Tongue (tissue), 2 donors: ENCODE measurements around the gene DRD4. TPM values are rescaled to one million over a fixed set of nuclear protein-coding genes. Genes with fewer than 3 reads are reported as not detected.
A peak's percentile ranks its signal among the peaks of the same experiment; 100 is the strongest.

ENCODE experiments used
- DNase-seq: peaks from one replicate; pipeline ENCODE4 v3.0.0-alpha.2; 2015
- total RNA-seq: library from RNA; depleted of rRNA; stranded (reverse); fragments of >200 nt; gene quantifications from one replicate; pipeline ENCODE4 v1.2.3, GENCODE V29; 2014

DRD4 gene
- total RNA-seq, 1 donor from 2014 or later: not detected

DNA sequence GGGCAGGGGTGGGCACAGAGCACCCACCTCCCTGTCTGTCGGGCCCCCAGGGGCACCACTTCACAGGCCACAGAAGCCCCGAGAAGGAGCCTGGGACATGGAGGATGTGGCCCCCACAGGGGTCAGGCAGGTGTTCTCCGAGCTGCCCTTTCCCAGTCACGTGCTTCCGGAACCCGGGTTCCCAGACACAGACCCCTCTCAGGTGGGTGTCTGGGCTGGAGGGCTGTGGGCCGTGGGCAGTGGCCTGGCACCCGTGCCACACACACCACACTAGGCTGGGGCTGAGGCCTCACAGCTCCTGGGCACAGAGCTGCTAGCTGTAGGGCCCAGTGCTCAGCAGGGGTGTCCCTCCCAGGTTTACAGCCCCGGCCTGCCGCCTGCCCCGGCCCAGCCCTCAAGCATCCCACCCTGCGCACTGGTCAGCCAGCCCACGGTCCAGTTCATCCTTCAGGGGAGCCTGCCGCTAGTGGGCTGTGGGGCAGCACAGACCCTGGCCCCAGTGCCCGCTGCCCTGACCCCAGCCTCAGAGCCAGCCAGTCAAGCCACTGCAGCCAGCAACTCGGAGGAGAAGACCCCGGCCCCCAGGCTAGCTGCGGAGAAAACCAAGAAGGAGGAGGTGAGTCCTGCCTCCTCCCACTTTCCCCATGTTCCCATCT is 26.8 kb upstream of the DRD4 start:
- no peak for DNase-seq

- DNase-seq: no peak
Observed at GRCh38 chr11:611001-611996, 25.8 kb upstream of the DRD4 start.

- peak; percentile 90 for DNase-seq
Observed at GRCh38 chr11:612201-612960, 24.7 kb upstream of the DRD4 start.

DNA sequence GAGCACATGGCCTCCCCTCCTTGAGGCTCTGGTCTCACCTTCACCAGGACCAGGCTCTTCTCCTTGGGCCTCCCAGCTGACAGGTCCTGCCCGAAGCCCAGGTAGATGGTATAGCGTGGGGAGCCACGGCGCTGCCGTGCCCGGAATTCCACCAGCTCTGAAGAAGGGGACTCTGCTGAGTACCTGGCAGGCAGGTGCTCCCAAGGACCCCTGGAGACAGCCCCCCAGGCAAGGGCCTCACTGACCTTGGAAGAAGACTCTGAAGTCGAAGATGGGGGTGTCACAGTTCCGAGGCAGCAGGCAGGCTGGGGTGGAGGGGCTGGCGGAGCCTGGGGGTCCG is 24.1 kb upstream of the DRD4 start:
- DNase-seq: no peak

- peak; percentile 63 for DNase-seq
Observed at GRCh38 chr11:613369-613968, 23.6 kb upstream of the DRD4 start.

- DNase-seq: no peak
Observed at GRCh38 chr11:614021-614622, 22.9 kb upstream of the DRD4 start.

GRCh38 chr11:614623-615503 is 22.2 kb upstream of the DRD4 start:
- DNase-seq: no peak

GRCh38 chr11:615504-616319 is 21.4 kb upstream of the DRD4 start, which contains the start of gene IRF7:
Gene IRF7, minus strand, starts transcription at chr11:615950. Its CDS starts 586 bp downstream, at chr11:615364.
- DNase-seq: peak; percentile 97

DNA sequence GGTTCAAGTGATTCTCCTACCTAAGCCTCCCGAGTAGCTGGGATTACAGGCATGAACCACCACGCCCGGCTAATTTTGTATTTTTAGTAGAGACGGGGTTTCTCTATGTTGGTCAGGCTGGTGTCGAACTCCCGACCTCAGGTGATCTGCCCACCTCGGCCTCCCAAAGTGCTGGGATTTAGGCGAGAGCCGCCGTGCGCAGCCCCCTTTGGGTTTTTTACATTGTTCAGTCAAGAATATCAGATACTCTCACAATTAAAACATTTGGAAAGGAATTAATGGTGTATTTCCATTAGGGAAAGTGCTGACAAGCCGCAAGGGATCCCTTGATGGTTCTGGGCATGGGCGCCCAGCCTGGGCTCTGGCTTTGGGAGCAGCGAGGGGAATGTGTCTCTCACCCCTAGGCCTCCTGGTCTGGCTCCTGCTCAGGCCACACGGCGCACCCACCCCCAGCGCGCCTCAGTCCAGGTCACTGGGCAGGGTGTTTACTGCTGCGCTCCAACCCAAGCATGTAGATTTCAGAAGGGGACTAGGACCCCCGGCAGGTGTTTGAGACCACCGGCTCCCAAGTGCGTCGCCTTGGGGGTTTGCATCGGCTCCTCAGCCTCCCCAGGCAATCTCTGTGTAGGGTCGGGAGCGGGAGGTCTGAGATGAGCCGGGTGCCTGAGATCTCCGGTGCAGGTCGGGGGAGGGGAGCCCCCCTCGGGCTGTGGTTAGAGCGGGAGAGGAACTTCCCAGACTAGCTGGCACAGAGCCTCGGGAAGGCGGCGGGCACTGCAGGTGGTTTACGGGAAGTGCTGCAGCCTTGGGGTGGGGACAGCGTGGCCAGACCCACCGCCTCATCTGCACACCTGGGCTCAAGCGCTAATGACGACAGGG is 20.5 kb upstream of the DRD4 start:
- DNase-seq: no peak

- no peak for DNase-seq
Observed at GRCh38 chr11:617199-617911, 19.7 kb upstream of the DRD4 start.

DNA sequence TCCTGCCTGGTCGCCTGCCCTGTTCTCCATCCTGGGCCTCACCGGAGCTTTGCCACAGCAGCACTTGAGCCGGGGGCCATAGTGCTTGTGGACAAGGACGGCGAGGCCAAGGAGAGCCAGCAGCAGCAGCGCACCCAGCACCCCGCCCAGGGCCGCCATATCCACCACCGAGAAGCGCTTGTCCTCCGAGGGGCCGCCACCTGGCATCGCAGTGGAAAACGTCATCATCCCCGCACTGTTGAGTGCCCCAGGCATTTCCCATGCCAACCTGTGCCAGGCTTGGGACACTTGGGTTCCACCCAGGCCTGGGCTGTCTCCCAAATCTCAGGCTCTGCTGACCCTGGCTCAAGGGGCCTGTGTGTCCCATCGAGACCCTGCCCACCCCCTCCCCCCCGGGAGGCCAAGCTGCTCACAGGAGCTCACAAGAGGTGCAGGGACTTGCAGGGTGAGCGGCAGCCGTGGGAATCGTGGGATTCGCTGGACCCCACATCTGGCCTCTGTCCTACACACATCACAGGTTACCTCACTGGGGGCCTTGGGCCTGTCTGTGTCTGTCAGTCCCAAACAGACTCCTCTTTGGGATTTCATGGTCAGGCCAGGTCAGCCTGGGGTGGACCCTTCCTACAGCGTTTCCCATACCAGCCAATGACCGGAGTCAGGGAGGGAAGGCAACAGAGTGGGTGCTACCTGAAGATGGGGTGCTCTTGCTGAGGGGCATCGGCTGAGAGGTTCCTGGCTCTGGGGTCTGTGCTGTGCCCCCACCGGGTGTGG is 19.0 kb upstream of the DRD4 start:
- no peak for DNase-seq

- DNase-seq: no peak
Observed at GRCh38 chr11:618856-619627, 18.0 kb upstream of the DRD4 start.

DNA sequence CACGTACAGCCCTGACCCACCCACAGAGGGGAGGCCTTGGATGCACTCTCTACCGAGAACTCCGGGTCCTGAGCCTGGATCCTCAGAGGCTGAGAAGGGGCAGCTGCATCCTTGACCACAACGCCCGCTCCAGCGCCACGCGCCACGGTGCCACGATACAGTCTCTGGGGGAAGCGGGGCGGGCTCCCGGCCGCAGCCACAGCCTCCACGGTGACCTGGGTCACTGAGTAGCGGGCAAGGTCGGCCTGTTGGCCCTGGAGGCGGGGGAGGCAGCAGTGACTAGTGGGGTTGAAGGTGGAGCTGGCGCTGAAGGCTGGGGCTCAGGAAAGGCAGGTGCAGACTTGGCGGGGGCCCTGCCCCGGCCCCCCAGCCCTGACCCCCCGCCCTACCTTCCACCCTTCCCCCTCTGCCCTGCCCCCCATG is 17.4 kb upstream of the DRD4 start:
- DNase-seq: no peak

GRCh38 chr11:620201-620600 is 16.9 kb upstream of the DRD4 start:
- no peak for DNase-seq

DNA sequence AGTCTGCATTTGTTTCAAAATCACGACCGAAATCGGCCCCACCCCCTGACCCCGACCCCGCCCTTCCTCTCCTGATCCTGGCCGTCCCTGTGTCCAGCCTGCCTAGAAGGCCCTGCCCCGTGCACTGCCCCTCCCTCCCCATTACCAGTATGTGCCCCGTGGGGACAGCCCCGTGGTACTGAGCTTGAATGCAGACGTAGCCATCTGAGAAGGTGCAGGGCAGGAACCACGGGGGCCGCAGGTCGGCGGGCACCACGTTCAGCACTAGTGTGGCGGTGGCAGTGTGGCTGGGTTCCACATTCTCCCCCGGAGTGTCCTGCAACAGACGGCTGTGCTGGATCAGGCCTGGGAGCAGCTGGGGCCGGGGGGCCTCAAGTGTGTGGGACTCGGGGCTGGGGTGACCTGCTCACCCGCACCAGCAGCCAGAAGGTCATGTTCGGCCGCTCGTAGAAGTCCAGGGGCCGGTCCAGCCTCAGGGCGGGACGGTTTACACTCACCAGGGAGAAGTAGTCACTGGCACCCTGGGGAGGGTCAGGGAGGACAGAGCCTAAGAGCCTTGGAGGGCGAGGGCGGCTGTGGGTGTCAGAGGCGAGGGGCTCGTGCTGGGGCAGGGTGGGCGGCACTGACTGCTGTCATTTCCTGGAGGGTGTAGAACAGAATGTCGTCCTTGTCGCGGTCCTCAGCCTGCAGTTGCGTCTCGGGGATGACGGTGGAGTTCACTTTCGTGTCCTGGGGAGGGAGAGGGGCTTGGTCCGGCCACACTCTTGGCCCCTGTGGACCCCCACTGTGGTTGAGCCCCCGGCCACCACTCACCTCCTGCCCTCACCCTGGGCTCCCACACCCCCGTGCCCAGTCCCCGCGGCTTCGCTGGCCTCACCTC is 15.9 kb upstream of the DRD4 start:
- DNase-seq: no peak
